BLaER1 (cell line): ENCODE data around the gene SPINDOC.
"Not testable (repeated sequence)": the region's sequence is repeated elsewhere in the genome, so short reads cannot be mapped to it uniquely, and the experiment has no call there.

Source experiments
- H3K27ac ChIP-seq: shearing (Covaris generic); formaldehyde crosslinking; 2 replicates; pipeline ENCODE4 v1.8.1; 2022
- H3K27me3 ChIP-seq: shearing (Covaris generic); formaldehyde crosslinking; 2 replicates; pipeline ENCODE4 v1.8.1; 2022
- H3K36me3 ChIP-seq: shearing (Covaris generic); formaldehyde crosslinking; 2 replicates; pipeline ENCODE4 v1.8.1; 2022
- H3K4me1 ChIP-seq: shearing (Covaris generic); formaldehyde crosslinking; 2 replicates; pipeline ENCODE4 v1.8.1; 2022
- H3K4me2 ChIP-seq: shearing (Covaris generic); formaldehyde crosslinking; 2 replicates; pipeline ENCODE4 v1.8.1; 2022
- H3K4me3 ChIP-seq: shearing (Covaris generic); formaldehyde crosslinking; 2 replicates; pipeline ENCODE4 v1.8.1; 2022
- H3K9ac ChIP-seq: shearing (Covaris generic); formaldehyde crosslinking; 2 replicates; pipeline ENCODE4 v1.8.1; 2022
- H3K9me3 ChIP-seq: shearing (Covaris generic); formaldehyde crosslinking; 2 replicates; pipeline ENCODE4 v1.8.1; 2022
- H4K20me1 ChIP-seq: shearing (Covaris generic); formaldehyde crosslinking; 2 replicates; pipeline ENCODE4 v1.8.1; 2022
- Cebpa-rat ChIP-seq: shearing (Covaris generic); IDR thresholded peaks from 2 replicates; pipeline ENCODE4 v1.8.1; 2022

The SPINDOC gene

DNA sequence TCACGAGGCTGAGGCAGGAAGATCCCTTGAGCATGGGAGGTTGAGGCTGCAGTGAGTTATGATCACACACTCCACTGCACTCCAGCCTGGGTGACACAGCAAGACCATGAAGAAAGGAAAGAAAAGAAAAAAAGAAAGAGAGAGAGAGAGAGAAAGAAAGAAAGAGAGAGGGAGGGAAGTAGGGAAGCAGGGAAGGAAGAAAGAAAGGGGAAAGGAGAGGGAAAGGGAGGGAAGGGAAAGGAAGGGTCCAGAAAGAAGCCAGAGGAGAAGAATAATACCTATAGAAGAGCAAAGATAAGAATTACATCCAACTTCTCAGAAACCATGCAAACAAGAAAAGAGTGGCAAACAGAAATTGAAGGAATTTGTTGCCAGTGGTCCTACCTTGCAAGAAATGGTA lies 27.4 kb upstream of the SPINDOC start:
- no peak overlapping the region for H3K9ac ChIP-seq
- H4K20me1 ChIP-seq, result no peaks in the 10 kb centered on the region
- no peak overlapping the region for H3K4me3 ChIP-seq
- no peak for TF ChIP-seq Cebpa-rat
- no peak overlapping the region for H3K27ac ChIP-seq
- no peaks in the 10 kb centered on the region for H3K27me3 ChIP-seq
- H3K36me3 ChIP-seq, result no peaks in the 10 kb centered on the region
- H3K4me2 ChIP-seq, result no peak overlapping the region
- H3K9me3 ChIP-seq, result peaks cover 11% of the 10 kb centered on the region
- peaks cover 20% of the 10 kb centered on the region for H3K4me1 ChIP-seq

DNA sequence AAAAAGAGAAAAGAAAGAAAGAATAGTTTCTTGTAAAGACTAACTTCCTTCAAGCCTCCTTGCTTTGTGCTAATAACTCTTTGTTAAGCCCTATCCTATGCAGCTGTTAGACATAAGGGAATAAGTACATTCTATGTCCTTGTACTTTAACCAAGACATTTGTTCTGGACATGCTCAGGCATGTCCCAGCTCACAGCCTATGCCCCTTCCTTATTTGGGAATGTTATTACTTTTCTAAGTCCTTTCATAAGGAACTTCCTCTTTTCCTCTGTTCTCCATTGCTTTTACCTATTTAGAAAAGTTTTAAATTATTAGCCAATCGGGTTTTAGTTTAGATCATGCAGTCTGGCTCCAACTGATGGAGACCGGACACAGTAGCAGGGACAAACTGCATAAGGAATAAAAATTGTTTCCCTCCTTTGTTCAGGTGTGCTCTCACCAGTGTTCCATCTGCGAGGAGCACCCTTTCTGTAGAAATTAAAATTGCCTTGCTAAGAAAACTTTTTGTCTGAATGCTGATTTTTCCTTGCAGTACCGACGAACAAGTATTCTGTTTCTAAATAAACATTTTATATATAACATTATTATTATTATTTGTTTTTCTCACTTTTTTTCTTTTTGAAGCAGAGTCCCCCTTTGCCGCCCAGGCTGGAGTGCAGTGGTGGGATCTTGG lies 21.6 kb upstream of the SPINDOC start:
- no peak overlapping the region for H3K27ac ChIP-seq
- H3K9ac ChIP-seq, result no peak overlapping the region
- no peak for TF ChIP-seq Cebpa-rat
- no peak overlapping the region for H3K4me2 ChIP-seq
- no peak overlapping the region for H3K4me3 ChIP-seq
- H3K4me1 ChIP-seq, result peaks cover 16% of the 10 kb centered on the region; the same call in 1 of the 2 replicates
- no peaks in the 10 kb centered on the region for H3K36me3 ChIP-seq
- no peaks in the 10 kb centered on the region for H4K20me1 ChIP-seq
- no peaks in the 10 kb centered on the region for H3K27me3 ChIP-seq
- peaks cover 52% of the 10 kb centered on the region for H3K9me3 ChIP-seq

DNA sequence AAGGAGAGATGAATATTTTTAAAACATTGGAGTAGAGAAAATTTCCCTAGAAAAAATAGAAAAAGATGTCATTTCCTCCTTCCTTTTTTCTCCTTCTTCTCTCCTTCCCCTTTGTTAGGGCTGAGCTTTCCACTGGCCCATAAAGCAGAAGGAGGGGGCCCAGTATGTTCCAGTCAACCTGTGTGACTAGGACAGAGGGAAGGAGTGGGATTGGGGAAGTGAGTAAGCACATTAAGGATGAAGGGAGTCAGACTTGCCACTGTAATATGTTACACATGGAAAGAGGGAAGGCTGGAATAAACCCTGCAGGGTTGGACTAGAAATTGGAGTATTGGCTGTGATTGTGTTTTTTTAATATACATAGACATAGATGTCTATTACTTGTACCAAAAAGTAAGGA lies 20.1 kb upstream of the SPINDOC start:
- Histone ChIP-seq H3K4me2 (no peak overlapping the region), H3K36me3 (no peaks in the 10 kb centered on the region), H3K9ac (no peak overlapping the region), H3K4me3 (no peak overlapping the region), H3K27ac (no peak overlapping the region), H4K20me1 (no peaks in the 10 kb centered on the region), H3K27me3 (no peaks in the 10 kb centered on the region), H3K4me1 (peaks cover 16% of the 10 kb centered on the region; the same call in 1 of the 2 replicates), H3K9me3 (peaks cover 60% of the 10 kb centered on the region)
- no peak for TF ChIP-seq Cebpa-rat

DNA sequence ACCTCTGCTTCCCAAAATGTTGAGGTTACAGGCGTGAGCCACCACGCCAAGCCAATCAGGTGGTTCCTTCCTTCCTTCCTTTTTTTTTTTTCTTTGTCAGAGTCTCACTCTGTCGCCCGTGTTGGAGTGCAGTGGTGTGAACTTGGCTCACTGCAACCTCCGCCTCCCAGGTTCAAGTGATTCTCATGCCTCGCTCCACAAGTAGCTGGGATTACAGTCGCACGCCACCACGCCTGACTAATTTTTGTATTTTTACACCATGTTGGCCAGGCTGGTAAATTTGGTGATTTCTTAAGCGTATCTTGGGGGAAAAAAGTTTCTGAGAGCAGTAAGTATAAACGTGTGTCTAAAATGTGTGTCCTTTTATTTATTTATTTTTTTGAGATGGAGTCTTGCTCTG lies 18.2 kb upstream of the SPINDOC start:
- TF ChIP-seq Cebpa-rat, result no peak

DNA sequence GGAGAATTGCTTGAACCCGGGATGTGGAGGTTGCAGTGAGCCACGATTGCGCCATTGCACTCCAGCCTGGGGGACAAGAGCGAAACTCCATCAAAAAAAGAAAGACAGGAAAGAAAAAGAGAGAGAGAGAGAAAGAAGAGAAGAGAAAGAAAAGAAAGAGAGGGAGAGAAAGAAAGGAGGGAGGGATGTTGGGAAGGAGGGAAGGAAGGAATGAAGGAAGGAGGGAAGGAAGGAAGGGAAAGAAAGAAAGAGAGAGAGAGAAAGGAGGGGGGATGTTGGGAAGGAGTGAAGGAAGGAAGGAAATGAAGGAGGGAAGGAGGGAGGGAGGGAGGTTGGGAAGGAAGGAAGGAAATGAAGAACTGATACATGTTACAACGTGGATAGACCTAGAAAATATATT lies 12.3 kb upstream of the SPINDOC start:
- no peak overlapping the region for H3K4me2 ChIP-seq
- no peak for TF ChIP-seq Cebpa-rat

More for the DNA sequence above, 18.2 kb upstream of the SPINDOC start:
- peak overlapping the region; percentile 25 for H3K4me2 ChIP-seq
- H3K4me3 ChIP-seq, result no peak overlapping the region
- H3K27ac ChIP-seq, result no peak overlapping the region
- no peaks in the 10 kb centered on the region for H3K27me3 ChIP-seq
- no peaks in the 10 kb centered on the region for H3K36me3 ChIP-seq
- H3K9ac ChIP-seq, result no peak overlapping the region
- peaks cover 57% of the 10 kb centered on the region for H3K9me3 ChIP-seq
- peaks cover 13% of the 10 kb centered on the region; the same call in 1 of the 2 replicates for H3K4me1 ChIP-seq
- H4K20me1 ChIP-seq, result no peaks in the 10 kb centered on the region

DNA sequence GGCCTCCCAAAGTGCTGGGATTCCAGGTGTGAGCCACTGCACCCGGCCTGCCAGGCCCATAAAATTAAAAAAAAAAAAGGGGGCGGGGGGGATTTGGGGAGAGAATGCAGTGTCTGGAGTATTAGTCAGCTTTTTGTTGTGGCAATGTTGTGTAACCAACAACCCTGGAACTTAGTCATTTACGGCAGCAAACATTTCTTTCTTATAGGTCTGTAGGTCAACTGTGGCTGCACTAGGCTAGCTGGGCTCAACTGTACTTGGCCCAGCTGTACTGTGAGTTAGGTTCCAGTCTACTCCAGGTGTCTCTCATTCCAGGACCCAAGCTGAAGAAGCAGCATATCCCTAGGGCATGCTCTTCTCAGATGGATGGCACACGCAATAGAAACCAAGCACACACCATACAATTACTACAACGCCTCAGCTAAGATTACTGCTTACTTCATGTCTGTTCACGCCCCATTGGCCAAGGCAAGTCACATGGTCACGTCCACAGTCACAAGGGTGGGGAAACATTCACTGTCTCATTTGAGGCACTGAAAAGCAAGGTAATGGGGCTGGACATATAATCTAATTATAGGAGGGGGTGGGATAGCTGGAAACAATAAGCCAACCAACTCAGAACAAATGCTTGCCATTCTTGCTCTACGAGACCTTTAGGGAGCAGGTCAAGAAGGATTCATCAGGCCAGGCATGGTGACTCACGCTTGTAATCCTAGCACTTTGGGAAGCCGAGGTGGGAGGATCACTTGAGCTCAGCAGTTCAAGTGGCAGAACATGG lies 10.4 kb upstream of the SPINDOC start:
- no peak overlapping the region for H3K4me2 ChIP-seq
- H3K27me3 ChIP-seq, result no peaks in the 10 kb centered on the region
- H3K9me3 ChIP-seq, result no peaks in the 10 kb centered on the region
- H3K4me1 ChIP-seq, result no peaks in the 10 kb centered on the region
- H4K20me1 ChIP-seq, result no peaks in the 10 kb centered on the region
- no peak overlapping the region for H3K4me3 ChIP-seq
- H3K27ac ChIP-seq, result no peak overlapping the region
- no peaks in the 10 kb centered on the region for H3K36me3 ChIP-seq
- H3K9ac ChIP-seq, result no peak overlapping the region
- no peak for TF ChIP-seq Cebpa-rat

More for the DNA sequence above, 12.3 kb upstream of the SPINDOC start:
- no peak overlapping the region for H3K9ac ChIP-seq
- no peaks in the 10 kb centered on the region for H3K4me1 ChIP-seq
- no peak overlapping the region for H3K4me3 ChIP-seq
- H3K27me3 ChIP-seq, result no peaks in the 10 kb centered on the region
- H3K9me3 ChIP-seq, result peaks cover 12% of the 10 kb centered on the region
- no peaks in the 10 kb centered on the region for H4K20me1 ChIP-seq
- no peaks in the 10 kb centered on the region for H3K36me3 ChIP-seq
- no peak overlapping the region for H3K27ac ChIP-seq

DNA sequence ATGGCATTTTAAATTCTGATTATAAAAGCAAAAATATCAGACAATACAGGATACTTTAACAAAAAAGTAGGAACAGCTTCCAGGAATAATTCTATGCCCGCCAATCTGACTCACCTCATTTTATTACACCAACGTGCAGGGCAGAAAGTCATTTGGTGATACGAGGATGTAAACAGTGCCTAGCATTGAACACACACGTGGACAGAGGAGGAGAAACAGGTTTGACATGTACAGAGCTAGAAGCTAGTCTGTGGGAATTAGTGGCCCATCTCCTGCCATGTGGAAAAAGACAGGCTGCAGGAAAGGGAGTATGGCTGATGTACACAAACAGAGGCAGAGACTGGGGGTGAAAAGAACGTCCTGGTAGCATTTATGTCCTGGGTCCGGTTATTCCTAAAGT lies 9.0 kb upstream of the SPINDOC start:
- no peak for TF ChIP-seq Cebpa-rat
- Histone ChIP-seq H3K36me3 (no peaks in the 10 kb centered on the region), H3K4me3 (no peak overlapping the region), H3K9me3 (no peaks in the 10 kb centered on the region), H3K27me3 (no peaks in the 10 kb centered on the region), H3K27ac (no peak overlapping the region), H4K20me1 (no peaks in the 10 kb centered on the region), H3K4me1 (no peaks in the 10 kb centered on the region), H3K4me2 (no peak overlapping the region), H3K9ac (no peak overlapping the region)

DNA sequence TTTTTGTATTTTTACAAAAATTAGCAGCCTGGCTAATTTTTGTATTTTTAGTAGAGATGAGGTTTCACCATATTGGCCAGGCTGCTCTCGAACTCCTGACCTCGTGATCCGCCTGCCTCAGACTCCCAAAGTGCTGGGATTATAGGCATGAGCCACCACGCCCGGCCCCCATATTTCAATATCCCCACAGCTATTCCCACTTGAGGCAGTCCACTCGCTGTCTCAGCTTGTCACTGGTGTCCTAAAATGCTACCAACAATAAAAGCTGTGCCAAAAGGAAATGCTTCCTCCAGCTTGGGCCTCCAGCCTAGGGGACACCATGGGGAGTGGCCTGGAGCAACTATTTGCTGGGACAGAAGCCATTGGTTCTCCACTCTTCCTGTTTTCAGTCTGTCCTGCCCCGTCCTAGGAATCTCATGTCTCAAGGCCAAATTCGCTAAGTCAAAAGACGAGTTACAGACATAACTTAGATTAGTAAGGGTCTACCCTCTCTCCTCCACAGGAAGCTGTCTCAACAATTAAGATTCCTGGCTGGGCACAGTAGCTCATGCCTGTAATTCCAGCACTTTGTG lies 7.3 kb upstream of the SPINDOC start:
- H3K27ac ChIP-seq, result no peak overlapping the region
- H3K9ac ChIP-seq, result no peak overlapping the region
- no peaks in the 10 kb centered on the region for H3K4me1 ChIP-seq
- H3K4me3 ChIP-seq, result no peak overlapping the region
- no peak overlapping the region for H3K4me2 ChIP-seq
- no peaks in the 10 kb centered on the region for H3K36me3 ChIP-seq
- H4K20me1 ChIP-seq, result no peaks in the 10 kb centered on the region
- H3K27me3 ChIP-seq, result no peaks in the 10 kb centered on the region
- TF ChIP-seq Cebpa-rat, result no peak
- H3K9me3 ChIP-seq, result no peaks in the 10 kb centered on the region

DNA sequence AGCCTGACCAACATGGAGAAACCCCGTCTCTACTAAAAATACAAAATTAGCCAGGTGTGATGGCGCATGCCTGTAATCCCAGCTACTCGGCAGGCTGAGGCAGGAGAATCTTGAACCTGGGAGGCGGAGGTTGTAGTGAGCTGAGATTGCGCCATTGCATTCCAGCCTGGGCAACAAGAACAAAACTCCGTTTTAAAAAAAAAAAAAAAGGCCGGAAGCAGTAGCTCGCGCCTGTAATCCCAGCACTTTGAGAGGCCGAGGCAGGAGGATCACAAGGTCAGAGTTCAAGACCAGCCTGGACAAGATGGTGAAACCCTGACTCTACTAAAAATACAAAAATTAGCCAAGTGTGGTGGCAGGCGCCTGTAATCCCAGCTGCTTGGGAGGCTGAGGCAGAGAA lies 2.9 kb upstream of the SPINDOC start:
- not testable (repeated sequence) for H3K9ac ChIP-seq, H3K4me3 ChIP-seq, H3K27me3 ChIP-seq, H3K36me3 ChIP-seq, H3K9me3 ChIP-seq, H3K4me2 ChIP-seq, H3K27ac ChIP-seq
- H4K20me1 ChIP-seq, result peaks cover 16% of the 10 kb centered on the region
- H3K4me1 ChIP-seq, result peaks cover 26% of the 10 kb centered on the region

DNA sequence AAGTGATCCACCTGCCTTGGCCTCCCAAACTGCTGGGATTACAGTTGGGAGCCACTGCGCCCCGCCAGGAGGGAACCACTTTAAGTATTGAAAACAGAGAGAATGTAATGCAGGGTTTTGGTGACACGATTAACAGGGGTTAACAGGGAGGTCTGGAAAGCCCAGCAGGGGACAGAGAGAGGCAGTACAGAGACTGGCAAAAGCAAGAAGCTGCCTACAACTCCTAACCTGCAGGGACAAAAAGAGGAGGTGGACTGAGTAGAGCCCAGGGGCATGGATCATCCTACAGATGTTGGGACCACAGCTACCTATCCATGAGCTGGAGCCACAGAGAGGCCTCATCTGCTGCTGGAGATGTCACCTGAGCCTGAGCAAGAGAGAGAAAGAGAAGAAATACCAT lies 1.7 kb upstream of the SPINDOC start:
- no peak overlapping the region for H3K4me3 ChIP-seq
- no peak overlapping the region for H3K27ac ChIP-seq
- TF ChIP-seq Cebpa-rat, result no peak
- peak overlapping the region; percentile 94; the same call in 1 of the 2 replicates for H3K4me2 ChIP-seq
- peaks cover 28% of the 10 kb centered on the region for H4K20me1 ChIP-seq
- H3K9ac ChIP-seq, result no peak overlapping the region
- no peaks in the 10 kb centered on the region for H3K9me3 ChIP-seq
- peaks cover 20% of the 10 kb centered on the region for H3K36me3 ChIP-seq
- H3K27me3 ChIP-seq, result no peaks in the 10 kb centered on the region
- H3K4me1 ChIP-seq, result peaks cover 38% of the 10 kb centered on the region
